ENCODE measurements around the gene HTR1D.

Gene HTR1D

GRCh38 chr1:23178950-23179349 is 38.4 kb downstream of the HTR1D start:
- FAIRE-seq = no peak

- FAIRE-seq = no peak
Observed at GRCh38 chr1:23178414-23178813, 38.9 kb downstream of the HTR1D start.

GRCh38 chr1:23177438-23178380 is 39.6 kb downstream of the HTR1D start:
- no peak for FAIRE-seq

GRCh38 chr1:23177031-23177430 is 40.3 kb downstream of the HTR1D start:
- no peak for FAIRE-seq

GRCh38 chr1:23174426-23175110 is 42.7 kb downstream of the HTR1D start:
- no peak for FAIRE-seq

- FAIRE-seq = no peak
Observed at GRCh38 chr1:23171181-23171755, 46.0 kb downstream of the HTR1D start.

GRCh38 chr1:23169727-23170335 is 47.5 kb downstream of the HTR1D start:
- no peak for FAIRE-seq

- no peak for FAIRE-seq
Observed at GRCh38 chr1:23169195-23169575, 48.1 kb downstream of the HTR1D start.

GRCh38 chr1:23168445-23169194 is 48.7 kb downstream of the HTR1D start, which contains the start of gene LUZP1:
LUZP1 (minus strand) TSS chr1:23168856.
- FAIRE-seq = peak; percentile 18

GRCh38 chr1:23168079-23168444 is 49.2 kb downstream of the HTR1D start:
- FAIRE-seq = no peak

- no peak for FAIRE-seq
Observed at GRCh38 chr1:23167353-23168078, 49.8 kb downstream of the HTR1D start.

- FAIRE-seq = no peak
Observed at GRCh38 chr1:23166854-23167253, 50.4 kb downstream of the HTR1D start.

- no peak for FAIRE-seq
Observed at GRCh38 chr1:23163395-23163794, 53.9 kb downstream of the HTR1D start.

GRCh38 chr1:23159963-23160877 is 57.1 kb downstream of the HTR1D start:
- no peak for FAIRE-seq

GRCh38 chr1:23156940-23157339 is 60.4 kb downstream of the HTR1D start:
- FAIRE-seq = no peak

- FAIRE-seq = no peak
Observed at GRCh38 chr1:23152966-23153684, 64.2 kb downstream of the HTR1D start.

- FAIRE-seq = no peak
Observed at GRCh38 chr1:23150742-23151141, 66.6 kb downstream of the HTR1D start.

- no peak for FAIRE-seq
Observed at GRCh38 chr1:23150125-23150524, 67.2 kb downstream of the HTR1D start.

- FAIRE-seq = no peak
Observed at GRCh38 chr1:23149114-23149513, 68.2 kb downstream of the HTR1D start.

GRCh38 chr1:23148084-23148483 is 69.2 kb downstream of the HTR1D start:
- no peak for FAIRE-seq

Measured in colon (tissue), 2 donors.